Neutrophil (primary cell): ENCODE data around the gene C10orf105.

Experiments used
- H3K27ac ChIP-seq: fragments of 200-600 bp; sonication (generic); 2 replicates; pipeline ENCODE4 v1.5.1; 2016; ENCODE audit warnings: mild to moderate bottlenecking, moderate library complexity
- H3K27me3 ChIP-seq: fragments of 200-600 bp; sonication (generic); 2 replicates; pipeline ENCODE4 v1.6.0; 2016; ENCODE audit warnings: mild to moderate bottlenecking
- H3K36me3 ChIP-seq: fragments of 200-600 bp; sonication (generic); 2 replicates; pipeline ENCODE4 v1.5.1; 2017
- H3K4me1 ChIP-seq, 2 experiments: fragments of 200-600 bp in 1 of 2; sonication (generic) in 1 of 2; 1 replicate in 1 of 2; 2 replicates in 1 of 2; pipeline versions ENCODE4 v1.5.1 to v1.6.1; 2013 to 2016; ENCODE audit warnings: low read depth in 1 of 2, low read length in 1 of 2, mild to moderate bottlenecking in 1 of 2, moderate library complexity in 1 of 2; ENCODE audit not compliant: control insufficient read depth in 1 of 2, insufficient read depth in 1 of 2
- H3K4me3 ChIP-seq, 2 experiments: fragments of 200-600 bp in 1 of 2; sonication (generic) in 1 of 2; 1 replicate in 1 of 2; 2 replicates in 1 of 2; pipeline ENCODE4 v1.5.1; 2013 to 2016; ENCODE audit warnings: low read depth in 1 of 2, low read length in 1 of 2, mild to moderate bottlenecking in 1 of 2, moderate library complexity in 1 of 2
- H3K9me3 ChIP-seq: fragments of 200-600 bp; sonication (generic); 2 replicates; pipeline ENCODE4 v1.5.1; 2016
- CTCF ChIP-seq: fragments of 200-600 bp; sonication (generic); IDR thresholded peaks from 2 replicates; pipeline ENCODE4 v1.5.1; 2016; ENCODE audit warnings: antibody characterized with exemption

Gene C10orf105

GRCh38 chr10:71715860-71716259, 3.7 kb downstream of the C10orf105 start:
- no peaks in the 10 kb centered on the region for H3K36me3 ChIP-seq
- no peak for TF ChIP-seq CTCF
- H3K9me3 ChIP-seq, result no peaks in the 10 kb centered on the region
- no peak overlapping the region for H3K4me3 ChIP-seq
- peak overlapping the region; percentile 83 for H3K27ac ChIP-seq
- H3K27me3 ChIP-seq, result no peaks in the 10 kb centered on the region
- H3K4me1 ChIP-seq, result peaks cover 55 to 68% of the 10 kb centered on the region in 2 experiments

GRCh38 chr10:71715026-71715425, 4.6 kb downstream of the C10orf105 start:
- no peak for TF ChIP-seq CTCF
- Histone ChIP-seq H3K4me1 (peaks cover 60 to 65% of the 10 kb centered on the region in 2 experiments), H3K27ac (peak overlapping the region; percentile 83), H3K36me3 (no peaks in the 10 kb centered on the region), H3K4me3 (peak overlapping the region; percentile 36 to 48), H3K9me3 (no peaks in the 10 kb centered on the region), H3K27me3 (no peaks in the 10 kb centered on the region)

- Histone ChIP-seq H3K27ac (peak overlapping the region; percentile 83), H3K4me3 (peak overlapping the region; percentile 36 to 48), H3K27me3 (no peaks in the 10 kb centered on the region), H3K4me1 (peaks cover 60 to 64% of the 10 kb centered on the region in 2 experiments), H3K9me3 (no peaks in the 10 kb centered on the region), H3K36me3 (no peaks in the 10 kb centered on the region)
- TF ChIP-seq CTCF, result no peak
Observed at GRCh38 chr10:71714592-71714991, 5.0 kb downstream of the C10orf105 start.

- Histone ChIP-seq H3K36me3 (no peaks in the 10 kb centered on the region), H3K27ac (peak overlapping the region; percentile 83), H3K4me1 (peaks cover 65 to 66% of the 10 kb centered on the region in 2 experiments), H3K9me3 (no peaks in the 10 kb centered on the region), H3K4me3 (peak overlapping the region; percentile 36 to 48), H3K27me3 (no peaks in the 10 kb centered on the region)
- no peak for TF ChIP-seq CTCF
Observed at GRCh38 chr10:71714031-71714410, 5.6 kb downstream of the C10orf105 start.

GRCh38 chr10:71713135-71714030, 6.2 kb downstream of the C10orf105 start:
- Histone ChIP-seq H3K4me3 (peak overlapping the region; percentile 36 to 48), H3K36me3 (no peaks in the 10 kb centered on the region), H3K27me3 (no peaks in the 10 kb centered on the region), H3K4me1 (peaks cover 71 to 72% of the 10 kb centered on the region in 2 experiments), H3K27ac (peak overlapping the region; percentile 83), H3K9me3 (no peaks in the 10 kb centered on the region)
- TF ChIP-seq CTCF, result no peak
